ENCODE measurements around the gene ATP7A.

Gene ATP7A

DNA sequence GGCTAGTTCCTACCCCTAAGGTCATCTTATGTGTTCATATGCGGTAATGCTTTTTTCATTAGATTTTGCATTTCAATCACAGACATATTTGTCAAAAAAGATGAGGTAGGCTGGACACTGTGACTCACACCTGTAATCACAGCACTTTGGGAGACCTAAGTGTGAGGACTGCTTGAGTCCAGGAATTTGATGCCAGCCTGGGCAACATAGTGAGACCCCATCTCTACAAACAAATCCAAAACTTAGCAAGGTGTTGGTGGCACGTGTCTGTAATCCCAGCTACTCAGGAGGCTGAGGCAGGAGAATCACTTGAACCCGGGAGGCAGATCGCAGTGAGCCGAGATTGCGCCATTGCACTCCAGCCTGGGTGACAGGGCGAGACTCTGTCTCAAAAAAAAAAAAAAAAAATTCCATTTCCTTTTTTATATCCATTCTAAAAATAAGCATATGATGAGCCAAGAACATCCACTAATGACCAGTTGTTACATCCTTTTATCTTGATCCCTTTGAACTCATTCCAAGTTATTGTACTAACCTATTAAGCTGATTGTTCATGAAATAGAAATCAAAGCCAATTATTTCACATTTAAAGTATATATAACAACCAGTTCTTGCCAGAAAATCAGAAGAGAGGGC lies 35.5 kb downstream of the ATP7A start:
- DNase-seq (ENCODE audit: low spot score) = no peak

DNA sequence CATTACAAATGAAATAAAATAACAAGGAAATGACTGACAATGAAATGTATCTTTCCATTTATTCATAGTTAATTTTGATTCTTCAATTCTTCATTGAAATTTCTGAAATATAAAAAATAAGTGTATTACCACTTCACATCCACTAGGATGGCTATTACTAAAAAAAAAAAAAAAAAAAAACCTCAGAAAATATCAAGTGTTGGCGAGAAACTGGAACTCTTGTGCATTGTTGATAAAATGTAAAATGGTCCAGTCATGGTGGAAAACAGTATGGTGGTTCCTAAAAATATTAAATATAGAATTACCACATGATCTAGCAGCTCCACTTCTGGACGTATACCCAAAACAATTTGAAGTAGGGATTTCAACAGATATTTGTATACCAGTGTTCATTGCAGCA lies 36.1 kb downstream of the ATP7A start:
- no peak for DNase-seq (ENCODE audit: low spot score)

DNA sequence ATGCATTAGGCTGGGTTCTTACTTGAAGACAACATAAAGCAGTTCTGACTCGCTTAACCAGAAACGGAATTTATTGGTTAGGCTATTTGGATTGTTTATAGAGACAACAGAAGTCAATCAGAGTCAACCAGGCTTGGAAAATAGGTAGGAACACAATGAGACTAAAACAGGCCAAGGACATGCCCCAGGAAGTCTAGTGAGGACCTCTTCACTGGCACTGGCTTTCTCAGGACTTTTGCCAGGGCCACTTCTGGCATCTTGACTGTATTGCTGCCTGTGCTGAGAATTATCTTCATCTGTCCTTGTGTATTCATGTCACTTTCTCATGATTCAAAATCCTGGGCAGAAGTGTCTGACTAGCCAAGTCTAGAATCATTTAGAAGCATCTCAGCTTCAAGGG lies 39.3 kb downstream of the ATP7A start:
- no peak for DNase-seq (ENCODE audit: low spot score)

DNA sequence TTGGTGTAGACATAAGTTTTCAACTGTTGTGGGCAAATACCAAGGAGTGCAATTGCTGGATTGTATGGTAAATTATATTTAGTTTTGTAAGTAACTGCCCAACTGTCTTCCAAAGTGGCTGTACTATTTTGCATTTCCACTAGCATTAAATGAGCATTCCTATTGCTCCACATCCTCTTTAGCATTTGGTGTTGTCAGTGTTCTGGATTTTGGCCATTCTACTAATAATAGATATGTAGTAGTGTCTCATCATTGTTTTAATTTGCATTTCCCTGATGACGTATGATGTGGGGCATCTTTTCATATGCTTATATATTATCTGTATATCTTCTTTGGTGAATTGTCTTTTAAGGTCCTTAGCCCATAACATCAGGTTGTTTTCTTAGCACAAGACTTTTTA lies 41.7 kb downstream of the ATP7A start:
- no peak for DNase-seq (ENCODE audit: low spot score)

DNA sequence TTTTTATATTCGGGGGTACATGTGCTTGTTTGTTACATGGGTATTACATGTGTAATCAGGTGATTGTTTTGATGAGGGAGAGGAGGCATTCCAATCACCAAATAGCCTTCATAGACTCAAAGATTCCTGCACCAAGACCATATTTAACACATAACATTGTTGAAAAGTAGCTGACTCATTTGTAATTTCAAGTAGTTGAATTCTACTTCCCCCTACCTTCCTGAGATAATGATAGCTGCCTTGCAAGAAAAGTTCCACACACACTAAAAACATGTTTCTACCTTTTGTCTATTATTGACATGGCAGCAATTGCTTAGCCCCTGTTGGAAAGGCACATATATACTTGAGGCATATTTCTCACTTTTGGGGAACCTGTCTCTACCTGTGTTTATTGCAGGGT lies 42.8 kb downstream of the ATP7A start:
- no peak for DNase-seq (ENCODE audit: low spot score)

DNA sequence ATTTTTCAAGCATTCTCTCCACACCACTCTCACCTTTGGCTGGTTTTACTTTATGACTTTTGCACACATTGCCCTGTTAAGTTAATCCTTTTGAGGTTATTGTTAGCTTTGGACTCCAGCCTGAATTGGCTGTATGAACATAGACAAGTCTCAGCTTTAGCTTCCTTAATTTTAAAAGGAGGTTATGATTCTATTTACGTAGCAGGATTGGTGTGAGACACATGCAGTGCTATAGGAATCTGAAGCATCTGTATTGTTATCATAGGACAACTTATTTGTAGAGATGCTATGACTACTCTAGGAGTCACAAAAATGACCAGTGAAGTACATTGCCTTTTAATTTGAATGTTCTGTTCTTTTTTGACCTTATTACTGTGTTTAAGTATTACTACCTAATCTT lies 43.2 kb downstream of the ATP7A start:
- DNase-seq (ENCODE audit: low spot score) = no peak

DNA sequence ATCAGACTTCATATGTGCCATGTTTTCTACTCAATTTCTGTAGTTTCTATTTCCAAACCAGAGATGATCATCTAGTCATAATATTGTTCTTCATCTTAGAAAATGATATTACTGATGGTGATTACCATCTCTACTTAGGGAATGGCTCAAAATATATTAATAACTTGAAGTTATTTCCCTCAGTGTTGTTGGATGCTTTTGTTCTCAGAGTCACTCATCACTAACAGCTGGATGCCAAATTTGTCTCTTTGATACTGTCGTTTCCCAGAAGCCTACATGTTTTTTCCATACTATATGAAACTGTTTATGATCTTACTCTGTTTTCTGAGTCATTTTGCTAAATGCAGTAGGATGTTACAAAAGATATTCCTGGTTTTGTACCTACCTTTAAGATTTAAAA lies 50.1 kb downstream of the ATP7A start:
- DNase-seq (ENCODE audit: low spot score) = no peak

DNA sequence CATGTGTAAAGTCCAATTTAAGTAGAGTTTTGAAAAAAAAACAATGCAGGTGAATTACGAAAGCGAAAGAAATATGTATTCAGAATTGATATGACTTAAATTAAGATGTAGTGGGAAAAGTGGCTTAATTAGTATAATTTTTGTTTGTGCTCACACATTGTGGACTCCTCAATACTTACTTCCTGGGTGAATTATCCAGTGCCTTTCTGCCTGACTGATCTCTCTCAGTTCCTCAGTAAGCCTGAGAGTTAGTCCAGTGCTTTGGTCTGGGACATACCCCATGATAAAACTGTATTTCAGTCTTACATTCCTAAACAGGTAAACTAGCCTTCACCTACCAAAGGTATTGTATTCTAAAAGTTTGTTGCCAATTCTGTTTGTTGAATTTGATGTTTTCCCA lies 50.6 kb downstream of the ATP7A start:
- no peak for DNase-seq (ENCODE audit: low spot score)

DNA sequence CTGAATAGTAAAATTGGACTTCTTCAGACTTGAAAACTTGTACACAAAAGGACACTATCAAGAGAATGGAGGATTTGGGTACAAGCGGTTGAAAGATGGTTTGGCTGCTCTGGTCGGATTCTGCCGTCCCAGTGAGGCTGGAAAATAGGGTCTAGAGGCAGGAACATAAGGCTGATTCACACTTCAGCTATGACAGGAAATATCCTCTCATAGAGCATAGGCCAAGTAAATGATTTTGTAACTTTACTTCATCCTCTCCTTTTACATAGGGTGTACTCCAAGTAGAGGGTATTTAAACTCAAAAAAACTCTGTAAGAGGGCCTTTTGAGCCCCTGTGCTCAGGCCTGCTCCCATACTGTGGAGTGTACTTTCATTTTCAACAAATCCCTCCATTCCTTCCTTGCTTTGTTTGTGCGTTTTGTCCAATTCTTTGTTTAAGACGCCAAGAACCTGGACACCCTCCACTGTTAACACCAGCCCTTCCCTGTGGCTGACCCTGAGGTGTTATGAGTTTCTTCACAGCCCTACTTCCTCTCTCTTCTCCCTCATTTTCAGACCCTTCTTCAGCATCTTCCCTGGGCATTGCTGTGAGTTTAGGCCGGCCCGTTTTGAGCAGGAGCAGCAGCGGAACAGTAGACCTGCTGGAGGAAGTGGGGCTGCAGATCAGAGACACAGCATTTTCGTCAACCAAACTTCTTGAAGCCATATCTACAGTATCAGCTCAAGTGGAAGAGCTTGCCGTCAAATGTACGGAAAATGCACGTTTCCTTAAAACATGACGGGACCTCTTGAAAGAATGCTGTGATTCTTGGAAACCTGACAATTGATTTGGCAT lies 51.8 kb downstream of the ATP7A start:
- no peak for DNase-seq (ENCODE audit: low spot score)

DNA sequence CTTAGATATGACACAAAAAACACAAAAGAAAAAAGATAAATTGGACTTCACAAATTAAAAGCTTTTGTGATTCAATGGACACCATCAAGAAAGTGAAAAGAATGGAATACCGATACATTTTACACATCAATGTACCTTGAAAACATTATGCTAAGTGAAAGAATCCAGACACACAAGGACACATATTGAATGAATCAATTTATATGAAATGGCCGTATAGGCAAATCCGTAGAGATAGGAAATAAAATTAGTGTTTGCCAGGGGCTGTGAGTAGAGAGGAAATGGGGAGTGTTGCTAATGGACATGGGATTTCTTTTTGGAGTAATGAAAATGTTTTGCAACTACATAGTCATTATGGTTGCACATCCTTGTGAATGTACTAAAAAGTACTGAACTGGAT lies 55.9 kb downstream of the ATP7A start:
- no peak for DNase-seq (ENCODE audit: low spot score)

DNA sequence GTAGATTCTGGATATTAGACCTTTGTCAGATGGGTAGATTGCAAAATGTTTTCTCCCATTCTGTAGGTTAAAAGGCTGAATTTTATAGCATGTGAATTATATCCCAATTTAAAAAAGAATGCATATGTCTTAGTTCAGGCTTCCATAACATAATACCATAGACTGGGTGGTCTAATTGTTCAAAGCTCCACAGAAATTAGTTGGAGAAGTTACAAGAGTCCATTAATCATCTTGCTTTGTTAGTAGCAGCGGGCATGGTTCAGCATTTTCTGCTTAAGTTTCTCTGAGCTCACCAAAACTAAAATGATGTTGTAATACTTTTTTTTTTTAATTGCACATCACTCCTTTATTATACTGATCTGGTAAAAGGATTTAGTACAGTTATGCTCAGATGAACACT lies 57.1 kb downstream of the ATP7A start:
- DNase-seq (ENCODE audit: low spot score) = no peak

DNA sequence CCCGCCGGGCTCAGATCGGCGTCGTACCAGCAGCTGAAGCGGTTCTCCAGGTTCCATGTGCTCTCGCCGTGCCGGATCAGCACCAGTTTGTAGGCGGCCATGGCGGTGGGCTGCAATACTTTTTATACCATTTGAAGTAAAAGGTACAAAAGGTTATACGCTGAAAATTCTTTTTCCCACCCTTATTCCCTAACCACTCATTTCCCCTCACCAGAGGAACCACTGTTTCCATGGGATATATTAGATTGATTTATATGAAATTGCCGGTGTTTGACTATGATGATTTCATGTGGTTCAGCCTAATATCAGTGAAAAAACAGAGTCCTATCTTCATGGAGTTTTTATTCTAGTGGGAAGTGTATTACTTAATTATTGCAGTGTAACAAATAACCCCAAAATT lies 59.0 kb downstream of the ATP7A start, which contains the start of gene PGAM4:
PGAM4 (minus strand) TSS at position 101 of the 400 bp plus-strand sequence; CDS start at position 101, 0 bp downstream.
- DNase-seq (ENCODE audit: low spot score) = no peak

DNA sequence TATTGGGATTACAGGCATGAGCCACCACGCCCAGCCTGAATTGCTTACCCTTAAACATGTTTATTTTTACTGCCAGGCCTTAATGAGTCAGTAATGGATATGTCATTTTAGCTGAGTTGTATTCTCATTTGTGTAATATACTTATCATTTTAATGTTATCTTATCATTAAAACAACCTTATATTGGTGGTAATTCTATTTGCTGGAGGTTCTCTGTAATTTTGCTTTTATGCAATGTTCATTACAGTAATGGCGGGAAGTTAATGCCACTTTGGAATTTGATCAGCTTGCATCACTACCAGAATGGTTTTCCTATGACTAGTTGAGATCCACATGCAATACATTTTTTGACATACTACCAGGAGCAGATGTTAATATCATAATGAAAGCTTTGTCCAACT lies 65.3 kb downstream of the ATP7A start:
- DNase-seq (ENCODE audit: low spot score) = no peak

DNA sequence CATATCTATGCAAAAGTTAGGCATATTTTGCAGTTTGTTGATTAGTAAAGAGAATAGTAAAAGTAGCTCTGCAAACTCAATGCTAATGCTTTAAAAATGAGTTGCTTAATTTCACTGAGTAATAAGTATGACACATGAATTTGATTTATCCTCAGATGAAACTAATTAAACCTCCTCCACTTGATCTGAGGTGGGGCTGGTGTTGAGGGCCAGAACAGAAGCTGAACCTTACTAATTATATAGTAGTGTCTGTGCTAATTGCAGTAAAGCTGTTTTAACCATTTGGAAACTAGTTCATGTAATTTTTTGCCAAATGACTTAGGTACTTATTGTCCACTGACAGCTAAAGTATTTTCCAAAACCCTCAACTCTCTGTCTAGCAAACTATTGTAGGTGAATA lies 66.6 kb downstream of the ATP7A start:
- DNase-seq (ENCODE audit: low spot score) = no peak

DNA sequence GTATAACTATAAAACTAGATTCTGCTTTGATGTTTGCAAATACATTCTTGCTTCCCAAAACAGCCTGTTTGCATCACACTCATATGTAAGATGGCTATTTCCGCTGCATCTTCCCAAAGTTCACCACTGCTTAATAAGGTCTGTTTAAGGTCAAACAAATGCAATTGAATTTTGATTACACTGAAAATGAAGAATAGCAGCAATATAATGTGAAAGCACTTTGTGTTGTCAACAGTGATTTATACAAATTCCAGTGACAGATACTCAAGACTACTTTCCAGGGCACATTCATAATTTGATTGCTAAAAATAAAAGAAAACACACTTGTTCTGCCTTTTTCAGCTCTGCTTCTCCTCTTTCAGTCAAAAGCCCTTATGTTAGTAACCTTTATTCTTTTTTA lies 67.0 kb downstream of the ATP7A start:
- no peak for DNase-seq (ENCODE audit: low spot score)

DNA sequence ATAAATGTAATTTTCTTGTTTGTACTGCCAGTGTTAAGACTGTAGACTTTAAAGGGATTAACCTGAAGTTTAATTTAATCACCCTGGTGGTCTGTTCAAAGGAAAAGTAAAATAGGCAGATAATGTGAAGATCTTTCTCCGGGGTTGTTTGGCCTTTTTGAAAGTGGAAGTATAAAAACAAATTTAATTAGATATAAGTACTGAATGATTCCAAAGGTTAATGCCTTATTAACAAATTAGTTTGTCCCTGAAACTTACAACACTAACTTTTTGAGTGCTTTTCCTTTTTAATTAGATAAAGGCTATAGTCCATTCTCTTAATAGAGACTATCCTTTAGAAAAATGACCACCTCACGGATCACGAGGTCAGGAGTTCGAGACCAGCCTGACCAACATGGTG lies 69.4 kb downstream of the ATP7A start:
- no peak for DNase-seq (ENCODE audit: low spot score)

DNA sequence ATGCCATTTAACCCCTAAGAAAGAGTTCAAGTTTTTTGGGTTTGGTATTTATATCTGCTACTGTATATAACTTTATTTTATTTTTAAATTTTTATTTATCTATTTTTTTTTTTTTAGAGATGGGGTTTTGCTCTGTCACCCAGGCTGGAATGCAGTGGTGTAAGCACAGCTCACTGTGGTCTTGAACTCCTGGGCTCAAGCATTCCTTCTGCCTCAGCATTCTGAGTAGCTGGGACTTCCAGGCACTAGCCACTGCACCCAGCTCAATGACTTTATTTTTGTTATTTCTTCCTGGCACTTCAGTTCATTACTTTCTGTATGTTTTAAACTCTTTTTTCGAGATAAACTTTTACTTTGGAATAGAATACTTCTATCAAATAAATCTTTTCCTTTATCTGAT lies 101.4 kb downstream of the ATP7A start:
- no peak for DNase-seq (ENCODE audit: low spot score)

DNA sequence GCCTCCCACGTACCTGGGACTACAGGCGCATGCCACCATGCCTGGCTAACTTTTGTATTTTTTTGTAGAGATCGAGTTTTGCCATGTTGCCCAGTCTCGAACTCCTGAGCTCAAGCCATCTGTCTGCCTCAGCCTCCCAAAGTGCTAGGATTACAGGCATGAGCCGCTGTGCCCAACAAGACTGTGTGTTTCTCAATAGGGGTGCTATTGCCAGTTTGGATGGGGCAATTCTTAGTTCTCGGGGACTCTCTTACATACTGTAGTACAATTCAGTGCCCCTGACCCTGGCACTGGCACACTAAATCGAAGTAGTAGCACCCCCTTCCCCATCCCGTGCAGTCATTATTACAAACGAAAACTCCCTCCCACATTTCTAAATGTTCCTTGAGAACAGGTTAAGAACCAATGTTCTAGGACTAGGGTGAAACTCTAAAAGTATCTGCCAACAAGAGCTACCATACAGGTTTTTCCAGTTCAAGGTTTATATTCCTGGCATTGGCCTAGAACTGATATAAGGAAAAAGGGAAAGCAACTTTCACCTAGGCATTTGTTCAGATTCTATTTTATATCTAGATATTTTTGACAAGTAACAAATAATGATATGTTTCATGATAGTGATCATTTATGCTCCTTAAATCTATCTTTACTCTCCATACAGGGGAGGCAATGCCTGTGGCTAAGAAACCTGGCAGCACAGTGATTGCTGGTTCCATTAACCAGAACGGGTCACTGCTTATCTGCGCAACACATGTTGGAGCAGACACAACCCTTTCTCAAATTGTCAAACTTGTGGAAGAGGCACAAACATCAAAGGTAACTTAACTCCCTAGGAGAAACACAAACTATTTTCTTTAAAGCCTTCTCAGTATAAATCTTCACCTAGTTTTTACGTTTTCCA lies 109.3 kb downstream of the ATP7A start:
- no peak for DNase-seq (ENCODE audit: low spot score)

DNA sequence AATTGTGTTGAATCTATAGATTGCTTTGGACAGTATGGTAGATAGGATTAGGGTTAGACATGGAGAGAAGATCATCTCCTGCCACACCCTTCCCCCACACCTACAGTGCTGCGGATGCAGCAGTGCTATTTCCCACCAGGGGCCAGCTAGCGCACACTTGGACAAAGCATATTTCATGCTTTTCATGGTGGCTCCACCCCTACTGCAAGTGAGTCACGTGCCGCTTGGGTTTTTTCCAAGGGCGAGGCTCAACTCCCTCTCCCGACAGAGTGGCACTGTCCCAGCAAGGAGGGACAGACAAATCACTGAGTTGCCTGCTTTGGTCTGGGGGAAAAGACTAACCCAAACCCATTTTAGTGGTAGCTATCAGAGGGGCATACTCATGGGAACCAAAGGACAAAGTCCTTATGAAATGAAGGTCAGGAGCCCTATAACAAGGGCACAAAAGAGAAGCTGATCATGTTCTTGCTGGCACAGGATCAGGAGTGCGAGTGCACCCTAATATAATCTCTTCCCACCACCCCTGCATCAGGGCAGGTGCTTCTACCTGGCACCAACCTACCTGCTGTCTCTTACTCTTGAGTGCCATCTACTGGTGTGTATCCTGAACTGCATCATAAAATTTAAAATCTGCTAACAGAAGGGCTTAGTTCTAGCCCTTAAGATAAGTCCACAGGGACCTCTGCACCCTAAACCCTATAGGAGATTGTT lies 114.0 kb downstream of the ATP7A start:
- DNase-seq (ENCODE audit: low spot score) = no peak

DNA sequence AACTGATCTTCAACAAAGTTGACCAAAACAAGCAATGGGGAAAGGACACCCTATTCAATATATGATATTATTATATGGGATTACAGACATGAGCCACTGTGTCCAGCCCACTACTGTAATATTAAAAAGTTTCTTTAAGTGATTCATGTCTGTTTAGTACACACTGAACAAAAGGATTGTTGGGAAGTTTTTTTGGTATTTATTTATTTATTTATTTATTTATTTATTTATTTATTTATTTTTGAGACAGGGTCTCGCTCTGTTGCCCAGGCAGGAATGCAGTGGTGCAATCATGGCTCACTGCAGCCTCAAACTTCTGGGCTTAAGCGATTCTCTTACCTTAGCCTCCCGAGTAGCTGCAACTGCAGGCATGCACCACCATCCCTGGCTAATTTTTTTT lies 117.3 kb downstream of the ATP7A start:
- no peak for DNase-seq (ENCODE audit: low spot score)

DNA sequence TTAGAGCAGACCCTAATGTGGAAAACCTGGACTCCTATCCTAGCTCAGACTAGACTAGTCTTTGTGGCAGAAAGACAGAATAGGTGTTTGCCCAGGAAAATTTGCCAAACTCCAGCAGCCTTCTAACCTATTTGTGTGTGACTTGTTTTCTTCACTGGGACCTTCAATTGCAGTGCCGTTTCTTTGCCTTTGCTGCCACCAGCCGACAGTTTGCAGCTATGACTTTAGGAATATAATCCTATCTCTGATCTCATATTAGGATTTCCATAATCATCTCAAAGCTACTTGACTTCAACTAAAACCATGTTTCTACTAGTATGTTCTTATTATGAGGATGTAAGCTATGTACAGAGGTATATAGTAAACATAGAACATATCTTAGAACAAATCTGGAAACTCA lies 119.2 kb downstream of the ATP7A start:
- peak; percentile 40 for DNase-seq (ENCODE audit: low spot score)

DNA sequence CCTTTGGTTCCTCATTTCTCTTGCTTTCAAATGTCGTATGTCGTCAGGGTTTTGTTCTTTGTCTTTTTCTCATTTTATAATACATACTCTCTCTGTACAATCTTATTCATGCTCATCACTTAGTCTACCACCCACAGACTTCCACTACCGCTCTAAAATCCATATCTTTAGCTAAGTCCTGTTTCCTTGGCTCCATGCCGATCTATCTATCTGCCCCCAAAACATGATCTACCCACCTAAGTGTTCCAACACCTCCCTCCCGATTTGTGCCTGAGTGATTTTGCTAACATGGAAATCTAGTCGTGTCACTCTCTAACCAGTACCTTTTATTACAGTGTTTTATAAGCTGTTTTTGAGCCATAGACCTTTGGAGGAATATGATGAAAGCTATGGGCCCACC lies 124.6 kb downstream of the ATP7A start:
- DNase-seq (ENCODE audit: low spot score) = no peak

Measured in globus pallidus (tissue), 1 donor.